Activated CD4-positive, alpha-beta T cell treated with anti-CD3 and anti-CD28 coated beads, Interleukin-2, amount 10 ng/mL, durations not matched to agents 7 days and 5 days (primary cell): ENCODE results near the gene CASP2. TPM values are rescaled to one million over a fixed set of nuclear protein-coding genes. Genes with fewer than 3 reads are reported as not detected.
A peak's percentile ranks its signal among the peaks of the same experiment; 100 is the strongest.

Experiments
- CTCF ChIA-PET: fragments of 350-600 bp; sonication (Branson Sonifier 250); formaldehyde crosslinking; loops from one replicate; lab custom pipeline; 2021; ENCODE audit warnings: antibody characterized with exemption; lab: Charles Lee
- POLR2A ChIA-PET: fragments of 350-600 bp; sonication (Branson Sonifier 250); formaldehyde crosslinking; loops from one replicate; lab custom pipeline; 2021; ENCODE audit warnings: antibody characterized with exemption; lab: Charles Lee
- DNase-seq: peaks from one replicate; pipeline ENCODE4 v3.0.0-alpha.2; 2020
- H3K27ac Mint-ChIP-seq: one replicate; pipeline ENCODE4 v1.8.0; 2021; ENCODE audit warnings: mild to moderate bottlenecking, moderate library complexity, mixed read lengths
- H3K27me3 Mint-ChIP-seq: one replicate; pipeline ENCODE4 v1.8.0; 2021; ENCODE audit warnings: mixed read lengths
- H3K36me3 Mint-ChIP-seq: one replicate; pipeline ENCODE4 v1.8.0; 2021; ENCODE audit warnings: low read depth, mixed read lengths
- H3K4me1 Mint-ChIP-seq: one replicate; pipeline ENCODE4 v1.8.0; 2021; ENCODE audit warnings: mixed read lengths
- H3K4me3 Mint-ChIP-seq: one replicate; pipeline ENCODE4 v1.8.0; 2021; ENCODE audit warnings: mild to moderate bottlenecking, moderate library complexity, mixed read lengths
- H3K9me3 Mint-ChIP-seq: one replicate; pipeline ENCODE4 v1.8.0; 2021; ENCODE audit warnings: mixed read lengths
- total RNA-seq, 2 experiments: library from RNA; stranded (reverse); gene quantifications; one replicate each; pipeline ENCODE4 v1.2.3, GENCODE V29; 2021

CASP2 gene
- total RNA-seq, 2 experiments from 2014 or later, result 102 to 125 TPM

GRCh38 chr7:143265017-143265693 lies 23.0 kb upstream of the CASP2 start:
- no peak for DNase-seq
- CTCF ChIA-PET, result interaction anchor here (1.1 to 2.6 kb wide), 7 partner anchors 11 to 115 kb away, joined by 4 to 13 read pairs (median 6); partner anchors contain the start of gene CASP2
- peaks cover 2% of the 10 kb centered on the region for H3K9me3 Mint-ChIP-seq
- no peaks in the 10 kb centered on the region for H3K27me3 Mint-ChIP-seq
- POLR2A ChIA-PET, result interaction anchor here (1.0 kb wide), 1 partner anchor 20 kb away, joined by 5 read pairs; no protein-coding TSS in a partner anchor
- H3K27ac Mint-ChIP-seq, result peak overlapping the region; percentile 48
- peaks cover 69% of the 10 kb centered on the region for H3K36me3 Mint-ChIP-seq
- H3K4me1 Mint-ChIP-seq, result peaks cover 76% of the 10 kb centered on the region
- H3K4me3 Mint-ChIP-seq, result peak overlapping the region; percentile 97

GRCh38 chr7:143269251-143269650 lies 18.9 kb upstream of the CASP2 start:
- DNase-seq, result no peak
- Mint-ChIP-seq H3K27me3 (no peaks in the 10 kb centered on the region), H3K27ac (no peak overlapping the region), H3K36me3 (peaks cover 67% of the 10 kb centered on the region), H3K4me1 (peaks cover 55% of the 10 kb centered on the region), H3K4me3 (no peak overlapping the region), H3K9me3 (no peaks in the 10 kb centered on the region)
- ChIA-PET POLR2A (interaction anchor here (0.8 to 1.2 kb wide), 2 partner anchors 10 to 26 kb away, joined by 3 to 4 read pairs; no protein-coding TSS in a partner anchor), CTCF (interaction anchor here (0.8 to 1.7 kb wide), 3 partner anchors 9 to 11 kb away, joined by 3 to 4 read pairs (median 3); no protein-coding TSS in a partner anchor)

GRCh38 chr7:143271240-143271639 lies 16.9 kb upstream of the CASP2 start:
- ChIA-PET CTCF (interaction anchor here (0.6 to 1.5 kb wide), 3 partner anchors 8 to 72 kb away, joined by 3 to 5 read pairs (median 4); partner anchors contain the start of gene GSTK1), POLR2A (no interaction called here)
- Mint-ChIP-seq H3K4me3 (no peak overlapping the region), H3K36me3 (peaks cover 49% of the 10 kb centered on the region), H3K27me3 (no peaks in the 10 kb centered on the region), H3K4me1 (peaks cover 36% of the 10 kb centered on the region), H3K9me3 (no peaks in the 10 kb centered on the region), H3K27ac (no peak overlapping the region)
- DNase-seq, result no peak

GRCh38 chr7:143272871-143273270 lies 15.3 kb upstream of the CASP2 start:
- ChIA-PET CTCF (interaction anchor here (0.9 to 2.7 kb wide), 2 partner anchors 15 to 24 kb away, joined by 3 to 7 read pairs; partner anchors contain the start of gene CASP2), POLR2A (interaction anchor here (0.7 kb wide), 1 partner anchor 201 kb away, joined by 3 read pairs; no protein-coding TSS in a partner anchor)
- Mint-ChIP-seq H3K4me1 (peaks cover 23% of the 10 kb centered on the region), H3K27me3 (no peaks in the 10 kb centered on the region), H3K27ac (no peak overlapping the region), H3K4me3 (no peak overlapping the region), H3K9me3 (no peaks in the 10 kb centered on the region), H3K36me3 (peaks cover 34% of the 10 kb centered on the region)
- DNase-seq, result no peak

- ChIA-PET CTCF (interaction anchor here (0.5 to 2.6 kb wide), 14 partner anchors 8 to 428 kb away, joined by 3 to 10 read pairs (median 4); partner anchors contain the start of genes CASP2 and GSTK1), POLR2A (interaction anchor here (0.7 to 1.5 kb wide), 5 partner anchors 9 to 84 kb away, joined by 3 to 4 read pairs (median 4); partner anchors contain the start of genes CASP2 and GSTK1)
- H3K36me3 Mint-ChIP-seq, result no peaks in the 10 kb centered on the region
- peak; percentile 24 for DNase-seq
- H3K27me3 Mint-ChIP-seq, result no peaks in the 10 kb centered on the region
- peaks cover 43% of the 10 kb centered on the region for H3K4me1 Mint-ChIP-seq
- no peaks in the 10 kb centered on the region for H3K9me3 Mint-ChIP-seq
- peak overlapping the region; percentile 83 for H3K27ac Mint-ChIP-seq
- H3K4me3 Mint-ChIP-seq, result peak overlapping the region; percentile 39
These were observed 8.7 kb upstream of the CASP2 start for GRCh38 chr7:143279186-143280098.

- Mint-ChIP-seq H3K4me1 (peaks cover 50% of the 10 kb centered on the region), H3K4me3 (peak overlapping the region; percentile 39), H3K36me3 (no peaks in the 10 kb centered on the region), H3K27ac (peak overlapping the region; percentile 83), H3K27me3 (no peaks in the 10 kb centered on the region), H3K9me3 (no peaks in the 10 kb centered on the region)
- CTCF ChIA-PET, result interaction anchor here (0.9 to 2.6 kb wide), 10 partner anchors 7 to 40 kb away, joined by 3 to 10 read pairs (median 5); partner anchors contain the start of genes CASP2 and GSTK1
- no peak for DNase-seq
- POLR2A ChIA-PET, result interaction anchor here (0.7 to 1.5 kb wide), 6 partner anchors 8 to 84 kb away, joined by 3 to 4 read pairs (median 4); partner anchors contain the start of genes CASP2 and GSTK1
These were observed 8.0 kb upstream of the CASP2 start for GRCh38 chr7:143280160-143280559.

- H3K4me3 Mint-ChIP-seq, result peak overlapping the region; percentile 39
These were observed 7.6 kb upstream of the CASP2 start for GRCh38 chr7:143280566-143280965.

GRCh38 chr7:143281529-143281928 lies 6.6 kb upstream of the CASP2 start:
- Mint-ChIP-seq H3K4me3 (no peak overlapping the region), H3K27ac (no peak overlapping the region), H3K9me3 (no peaks in the 10 kb centered on the region), H3K4me1 (peaks cover 55% of the 10 kb centered on the region), H3K27me3 (no peaks in the 10 kb centered on the region), H3K36me3 (no peaks in the 10 kb centered on the region)
- ChIA-PET POLR2A (no interaction called here), CTCF (interaction anchor here (0.6 kb wide), 2 partner anchors 11 to 56 kb away, joined by 3 to 4 read pairs; no protein-coding TSS in a partner anchor)
- DNase-seq, result no peak

More at GRCh38 chr7:143280566-143280965, 7.6 kb upstream of the CASP2 start:
- POLR2A ChIA-PET, result interaction anchor here (0.7 to 1.5 kb wide), 3 partner anchors 8 to 31 kb away, joined by 4 read pairs; partner anchors contain the start of genes CASP2 and GSTK1
- Mint-ChIP-seq H3K4me1 (peaks cover 53% of the 10 kb centered on the region), H3K27ac (peak overlapping the region; percentile 83), H3K36me3 (no peaks in the 10 kb centered on the region), H3K9me3 (no peaks in the 10 kb centered on the region), H3K27me3 (no peaks in the 10 kb centered on the region)
- CTCF ChIA-PET, result interaction anchor here (1.1 to 1.7 kb wide), 5 partner anchors 12 to 40 kb away, joined by 3 to 10 read pairs (median 6); partner anchors contain the start of gene GSTK1
- no peak for DNase-seq

- POLR2A ChIA-PET, result no interaction called here
- Mint-ChIP-seq H3K27ac (no peak overlapping the region), H3K27me3 (no peaks in the 10 kb centered on the region), H3K9me3 (peaks cover 4% of the 10 kb centered on the region), H3K4me1 (peaks cover 61% of the 10 kb centered on the region), H3K36me3 (peaks cover 5% of the 10 kb centered on the region), H3K4me3 (no peak overlapping the region)
- CTCF ChIA-PET, result interaction anchor here (0.6 kb wide), 1 partner anchor 56 kb away, joined by 3 read pairs; no protein-coding TSS in a partner anchor
- DNase-seq, result no peak
These were observed 6.0 kb upstream of the CASP2 start for GRCh38 chr7:143282124-143282523.

- Mint-ChIP-seq H3K9me3 (peaks cover 8% of the 10 kb centered on the region), H3K27ac (peak overlapping the region; percentile 42), H3K27me3 (no peaks in the 10 kb centered on the region), H3K4me1 (peaks cover 70% of the 10 kb centered on the region), H3K4me3 (no peak overlapping the region), H3K36me3 (peaks cover 13% of the 10 kb centered on the region)
- CTCF ChIA-PET, result interaction anchor here (1.7 kb wide), 1 partner anchor 16 kb away, joined by 4 read pairs; no protein-coding TSS in a partner anchor
- no peak for DNase-seq
- POLR2A ChIA-PET, result no interaction called here
These were observed 4.8 kb upstream of the CASP2 start for GRCh38 chr7:143283381-143283780.

- DNase-seq, result no peak
- Mint-ChIP-seq H3K4me3 (no peak within 1 kb of the TSS), H3K27ac (peak within 1 kb of the TSS; percentile 42), H3K36me3 (peaks cover 25% of the 10 kb centered on the region), H3K9me3 (peaks cover 8% of the 10 kb centered on the region), H3K4me1 (peaks cover 65% of the 10 kb centered on the region), H3K27me3 (no peaks in the 10 kb centered on the region)
- CTCF ChIA-PET, result interaction anchor here (1.7 kb wide), 1 partner anchor 15 kb away, joined by 4 read pairs; no protein-coding TSS in a partner anchor
- POLR2A ChIA-PET, result no interaction called here
These were observed 3.3 kb upstream of the CASP2 start, which contains the start of gene TMEM139 for GRCh38 chr7:143284591-143285469. TMEM139 (plus strand) TSS chr7:143284958; CDS start chr7:143285958, 1,000 bp downstream.
